HG02884 (cell line): ENCODE measurements around the gene TCF4.

Source experiments
- ATAC-seq: cut with Tn5 transposase; IDR thresholded peaks from one replicate; pipeline ENCODE4 v1.9.1; 2021; ENCODE audit warnings: mild to moderate bottlenecking, moderate library complexity; ENCODE audit not compliant: unreplicated experiment

The TCF4 gene

DNA sequence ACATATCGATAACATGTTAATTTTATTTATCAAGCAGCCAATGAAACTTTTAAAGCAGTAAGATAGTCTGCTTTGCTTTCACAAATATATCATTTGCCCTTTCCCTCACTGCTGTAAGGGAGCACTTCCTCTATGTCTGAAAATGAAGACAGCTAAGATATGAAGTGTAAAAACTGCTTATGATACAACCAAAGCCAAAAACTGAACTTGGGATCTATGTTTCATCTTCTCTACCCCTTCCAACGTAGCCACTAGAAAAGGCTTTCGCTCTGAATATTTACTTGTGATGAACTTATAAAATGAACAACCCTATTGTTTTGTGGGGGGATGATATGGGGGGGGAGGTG, 140.3 kb downstream of the TCF4 start:
- no peak for ATAC-seq

DNA sequence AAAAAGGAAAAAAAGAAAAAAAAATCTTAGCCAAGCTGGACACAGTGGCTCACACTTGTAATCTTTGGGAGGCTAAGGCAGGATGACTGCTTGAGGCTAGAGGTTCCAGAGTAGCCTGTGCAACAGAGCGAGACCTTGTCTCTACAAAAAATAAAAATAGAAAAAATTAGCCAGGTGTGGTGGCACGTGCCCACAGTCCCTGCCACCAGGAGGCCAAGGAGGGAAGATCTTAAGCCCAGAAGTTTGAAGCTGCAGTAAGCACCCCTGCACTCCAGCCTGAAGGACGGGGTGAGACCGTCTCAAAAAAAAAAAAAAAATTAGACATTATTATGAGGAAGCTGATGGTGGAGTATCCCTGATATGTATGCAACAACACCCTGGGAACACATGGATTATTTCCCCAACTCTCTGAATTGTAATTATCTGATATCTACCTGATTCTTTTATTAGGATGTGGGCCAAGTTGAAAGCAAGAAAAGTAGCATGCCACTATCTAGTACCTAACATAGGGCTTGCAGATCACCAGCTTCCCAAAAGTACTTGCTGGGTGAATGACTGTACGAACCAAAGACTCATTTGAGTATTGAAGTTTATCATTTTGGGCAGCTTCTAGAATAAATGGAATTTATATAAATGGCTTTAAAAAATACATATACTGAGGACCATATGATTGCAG, 140.9 kb downstream of the TCF4 start:
- ATAC-seq: no peak

- ATAC-seq: no peak
Measured at GRCh38 chr18:55444536-55444935, 143.5 kb downstream of the TCF4 start.

DNA sequence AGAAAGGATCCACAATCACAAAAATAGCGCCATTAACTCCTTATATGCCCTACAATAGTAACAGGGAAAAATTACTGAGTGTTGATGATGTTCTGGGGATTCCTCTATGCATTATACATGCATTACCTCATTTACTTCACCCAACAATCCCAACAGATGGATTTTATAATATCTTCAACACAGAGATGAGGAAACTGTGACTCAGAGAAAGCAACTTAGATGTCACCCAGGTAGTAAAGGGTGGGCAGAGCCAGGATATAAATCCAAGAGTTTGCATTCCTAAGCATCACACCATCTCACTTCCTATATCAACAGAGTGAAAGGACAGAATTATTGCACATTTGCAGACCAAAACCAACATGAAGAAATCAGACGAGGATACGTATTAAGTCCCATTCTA, 144.2 kb downstream of the TCF4 start:
- no peak for ATAC-seq

DNA sequence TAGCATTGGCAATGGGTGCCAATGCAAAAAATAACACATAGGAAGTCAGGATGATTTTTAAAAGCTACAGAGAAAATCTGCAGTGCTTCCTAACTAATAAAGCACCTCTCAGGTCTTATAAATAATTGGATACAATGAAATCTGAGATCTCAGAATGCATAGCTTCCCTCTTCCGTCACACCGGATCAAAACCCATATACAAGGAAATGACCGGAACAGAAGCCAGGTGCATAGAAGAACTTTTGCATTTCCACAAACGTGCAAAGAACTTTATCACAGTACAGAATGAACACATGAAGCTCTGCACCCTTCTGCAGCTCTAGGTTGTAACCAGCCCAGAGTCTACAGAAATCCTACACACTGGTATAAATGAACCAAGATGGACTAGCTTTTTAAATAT, 145.4 kb downstream of the TCF4 start:
- no peak for ATAC-seq

DNA sequence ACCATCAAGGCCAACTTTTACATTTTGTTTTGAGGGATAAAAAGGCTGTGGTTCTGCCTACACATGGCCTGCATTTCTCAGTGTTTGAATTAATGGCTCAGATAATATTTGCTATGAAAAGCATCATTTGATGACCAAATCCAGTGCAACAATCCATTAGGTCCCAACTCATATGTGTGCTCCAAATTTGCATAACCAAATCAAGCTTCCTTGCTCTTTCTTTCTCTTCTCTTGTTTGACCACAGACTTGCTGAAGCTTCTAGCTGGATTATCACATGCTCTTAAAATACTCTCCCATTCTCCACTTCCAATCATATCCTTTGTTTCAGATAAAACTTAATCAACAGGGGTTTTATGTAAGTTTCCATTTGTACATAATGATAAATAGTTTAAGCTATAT, 147.0 kb downstream of the TCF4 start:
- ATAC-seq: no peak

DNA sequence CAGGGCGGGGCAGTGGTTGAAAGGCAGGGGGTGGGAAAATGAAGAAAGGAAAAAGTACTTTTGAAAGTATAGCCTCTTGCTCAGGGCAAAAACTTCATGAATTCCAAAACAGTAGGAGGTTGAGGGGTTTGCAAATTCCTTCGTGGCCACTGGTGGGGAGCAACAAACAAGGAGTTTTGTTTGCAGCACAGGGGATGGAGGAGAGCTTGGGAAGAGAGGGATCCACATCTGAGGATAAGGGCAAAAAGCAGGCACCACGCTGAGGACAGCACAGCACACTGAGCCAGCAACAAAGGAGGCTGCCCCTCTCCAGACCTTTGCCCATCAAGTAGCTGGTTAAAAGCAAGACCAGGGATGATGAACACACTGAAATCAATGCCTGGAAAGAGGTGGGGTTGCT, 148.9 kb downstream of the TCF4 start:
- no peak for ATAC-seq

DNA sequence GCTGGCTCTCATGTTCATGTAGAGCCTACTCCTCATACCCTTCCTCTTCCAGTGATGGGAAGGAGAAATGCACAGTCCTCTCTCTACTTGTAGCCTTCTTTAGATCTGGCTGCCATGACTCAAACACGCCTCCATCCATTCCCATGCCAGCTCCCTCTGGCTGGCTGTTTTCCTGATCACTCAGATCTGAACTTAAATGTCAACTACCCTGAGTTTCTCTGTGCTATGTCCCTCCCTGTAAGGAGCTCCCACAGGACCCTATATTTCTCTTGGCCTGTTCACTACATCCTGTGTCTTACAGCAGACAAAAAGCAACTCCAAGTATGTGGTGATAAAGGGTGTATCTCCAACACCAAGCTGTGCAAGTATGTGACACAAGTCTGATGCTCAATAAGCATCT, 152.4 kb downstream of the TCF4 start:
- no peak for ATAC-seq

- no peak for ATAC-seq
Measured at GRCh38 chr18:55433648-55434047, 154.3 kb downstream of the TCF4 start.

GRCh38 chr18:55433140-55433539, 154.9 kb downstream of the TCF4 start:
- no peak for ATAC-seq

- no peak for ATAC-seq
Measured at GRCh38 chr18:55432307-55433040, 155.5 kb downstream of the TCF4 start.

- ATAC-seq: no peak
Measured at GRCh38 chr18:55430026-55430425, 158.0 kb downstream of the TCF4 start.

GRCh38 chr18:55427951-55428350, 160.0 kb downstream of the TCF4 start:
- ATAC-seq: no peak

DNA sequence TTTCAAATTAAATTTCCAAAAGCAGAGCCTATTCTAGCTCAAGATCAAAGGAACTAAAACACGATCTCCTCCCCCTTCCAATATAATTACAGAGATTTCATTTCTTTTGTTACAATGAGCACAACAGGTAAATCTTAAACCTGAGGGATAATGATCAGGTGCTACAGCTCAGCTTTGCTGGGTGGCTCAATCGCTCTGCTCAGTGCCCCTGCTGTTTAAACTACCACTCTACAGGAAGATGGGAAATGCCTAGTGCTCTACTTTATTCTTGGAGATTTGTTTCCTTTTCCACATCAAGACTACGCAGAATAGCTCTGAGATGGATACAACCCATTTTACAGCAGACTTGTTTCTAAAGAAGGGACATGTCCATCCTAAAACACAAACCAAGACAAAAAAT, 162.3 kb downstream of the TCF4 start:
- no peak for ATAC-seq

- no peak for ATAC-seq
Measured at GRCh38 chr18:55422456-55423180, 165.4 kb downstream of the TCF4 start.

GRCh38 chr18:55421615-55422419, 166.2 kb downstream of the TCF4 start:
- no peak for ATAC-seq

- ATAC-seq: no peak
Measured at GRCh38 chr18:55421308-55421614, 166.7 kb downstream of the TCF4 start.

DNA sequence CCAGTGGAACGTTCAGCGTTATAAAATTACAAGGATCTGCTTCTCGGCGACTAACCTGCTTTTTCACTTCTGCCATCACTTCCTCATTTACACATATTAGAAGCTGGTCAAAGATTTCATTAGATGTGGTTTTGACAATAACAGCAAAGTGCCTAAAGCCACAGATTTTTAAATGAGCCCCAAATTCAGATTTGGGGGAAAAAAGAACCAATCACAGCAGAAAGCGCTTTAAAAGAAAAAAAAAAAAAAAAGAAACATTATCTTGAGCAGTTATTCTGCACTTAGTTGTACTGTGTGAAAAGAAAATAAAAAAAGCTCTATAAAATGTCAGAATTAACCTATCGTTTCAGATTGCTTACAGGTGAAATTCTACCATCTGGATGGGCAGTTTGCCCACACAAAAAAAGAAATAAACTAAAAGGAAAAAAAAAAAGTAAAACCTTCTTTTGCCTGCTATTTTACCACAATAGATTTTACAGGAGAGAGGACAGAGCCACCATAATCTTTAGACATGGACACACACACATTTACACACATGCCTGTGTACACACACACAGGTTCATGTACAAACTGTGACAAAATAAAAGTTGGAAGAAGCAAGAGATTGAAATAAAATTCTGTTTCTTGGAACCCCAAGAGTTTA, 167.2 kb downstream of the TCF4 start:
- peak; percentile 63 for ATAC-seq

DNA sequence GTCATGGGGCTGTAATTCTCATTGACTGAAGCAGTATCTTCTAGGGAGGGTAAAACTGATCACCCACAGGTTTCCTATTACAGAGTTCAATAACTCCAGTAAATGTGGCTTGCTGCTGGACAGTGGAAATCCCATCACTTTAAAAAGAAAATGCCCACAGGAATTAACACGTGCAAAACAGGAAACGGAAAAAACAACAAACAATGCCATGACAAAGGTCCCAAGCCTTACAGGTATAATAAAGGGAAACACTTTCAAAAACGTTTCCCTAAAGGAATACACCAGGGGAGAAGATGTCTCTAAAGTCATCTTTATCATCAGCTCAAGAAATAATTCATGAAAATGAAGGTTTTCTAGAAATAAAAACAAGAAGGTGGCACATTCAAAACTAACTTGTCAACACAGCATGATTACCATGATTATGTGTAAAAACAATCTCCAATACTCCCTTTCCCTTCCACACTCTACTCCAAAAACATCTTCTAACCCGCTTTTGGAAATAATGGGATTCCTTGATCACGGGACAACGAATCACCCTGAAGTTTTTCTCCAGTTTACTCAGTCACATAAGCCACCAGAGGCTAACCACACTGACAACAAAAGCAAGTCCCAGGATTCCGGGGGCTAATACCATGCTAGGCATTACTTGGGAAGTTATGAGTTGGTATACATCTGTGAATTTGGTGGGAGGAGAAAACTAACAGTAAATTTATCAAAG, 167.9 kb downstream of the TCF4 start:
- peak; percentile 27 for ATAC-seq
